ENCODE measurements around the gene SCUBE3.

Gene SCUBE3

DNA sequence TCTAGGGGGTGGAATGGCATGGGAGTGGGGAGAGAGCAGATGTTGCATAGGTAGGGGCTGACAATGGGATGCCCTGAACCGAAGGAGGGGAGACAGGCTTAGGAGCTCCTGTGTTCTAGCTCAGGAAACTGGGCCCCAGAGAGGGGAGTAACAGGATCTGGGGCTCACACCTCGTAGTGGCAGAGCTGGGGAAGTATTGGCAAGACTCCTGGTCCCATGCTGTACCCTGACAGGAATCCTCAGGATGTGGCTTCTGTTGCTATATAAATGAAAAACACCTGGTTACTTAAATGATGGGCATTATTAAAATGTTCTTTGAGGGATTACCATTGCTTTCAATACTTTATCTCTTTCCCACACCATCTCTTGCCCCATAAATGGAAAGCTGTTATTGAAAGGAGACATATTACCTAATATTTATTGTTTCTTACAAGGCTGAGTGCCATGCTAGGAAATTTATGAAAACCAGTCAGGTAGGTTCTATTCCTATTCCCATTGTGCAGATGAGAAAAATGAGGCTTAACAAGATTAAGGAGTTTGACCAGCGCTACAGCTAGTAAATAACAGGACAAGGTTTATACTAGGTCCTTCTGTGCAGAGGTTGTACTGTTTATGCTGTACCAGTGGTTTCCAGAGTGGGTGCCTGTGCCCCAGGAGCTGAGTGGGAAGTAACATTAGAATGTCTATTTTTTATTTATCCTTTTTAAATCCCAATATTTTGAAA is 37.3 kb upstream of the SCUBE3 start:
- TF ChIP-seq, protein P1, sequence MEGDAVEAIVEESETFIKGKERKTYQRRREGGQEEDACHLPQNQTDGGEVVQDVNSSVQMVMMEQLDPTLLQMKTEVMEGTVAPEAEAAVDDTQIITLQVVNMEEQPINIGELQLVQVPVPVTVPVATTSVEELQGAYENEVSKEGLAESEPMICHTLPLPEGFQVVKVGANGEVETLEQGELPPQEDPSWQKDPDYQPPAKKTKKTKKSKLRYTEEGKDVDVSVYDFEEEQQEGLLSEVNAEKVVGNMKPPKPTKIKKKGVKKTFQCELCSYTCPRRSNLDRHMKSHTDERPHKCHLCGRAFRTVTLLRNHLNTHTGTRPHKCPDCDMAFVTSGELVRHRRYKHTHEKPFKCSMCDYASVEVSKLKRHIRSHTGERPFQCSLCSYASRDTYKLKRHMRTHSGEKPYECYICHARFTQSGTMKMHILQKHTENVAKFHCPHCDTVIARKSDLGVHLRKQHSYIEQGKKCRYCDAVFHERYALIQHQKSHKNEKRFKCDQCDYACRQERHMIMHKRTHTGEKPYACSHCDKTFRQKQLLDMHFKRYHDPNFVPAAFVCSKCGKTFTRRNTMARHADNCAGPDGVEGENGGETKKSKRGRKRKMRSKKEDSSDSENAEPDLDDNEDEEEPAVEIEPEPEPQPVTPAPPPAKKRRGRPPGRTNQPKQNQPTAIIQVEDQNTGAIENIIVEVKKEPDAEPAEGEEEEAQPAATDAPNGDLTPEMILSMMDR (conservative IDR thresholded peaks at IDR 0.05; ENCODE audit: low read depth, low read length) = no peak
- DNase-seq (ENCODE audit: low read depth) = no peak
- H3K4me3 ChIP-seq (ENCODE audit: low read length) = no peak overlapping the region

DNA sequence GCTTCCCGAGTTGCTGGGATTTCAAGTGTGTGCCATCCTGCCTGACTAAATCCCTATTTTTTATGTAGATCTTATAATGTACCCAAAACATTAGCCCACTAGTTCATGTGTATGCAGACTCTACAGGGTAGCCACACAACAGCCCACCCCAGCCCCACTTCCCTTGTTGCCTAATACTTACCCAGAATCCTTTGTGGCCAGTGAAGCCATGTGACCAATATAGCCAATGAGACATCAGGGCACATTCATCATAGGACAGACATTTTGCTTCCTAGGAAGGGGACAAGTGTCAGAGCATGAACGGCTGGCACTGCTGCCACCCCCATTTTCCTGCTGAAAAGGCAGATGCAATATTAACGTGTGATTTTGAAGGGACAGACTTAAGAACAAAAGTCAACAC is 36.6 kb upstream of the SCUBE3 start:
- no peak overlapping the region for H3K4me3 ChIP-seq (ENCODE audit: low read length)
- TF ChIP-seq, protein P1 (conservative IDR thresholded peaks at IDR 0.05; ENCODE audit: low read depth, low read length) = no peak
- DNase-seq (ENCODE audit: low read depth) = no peak

DNA sequence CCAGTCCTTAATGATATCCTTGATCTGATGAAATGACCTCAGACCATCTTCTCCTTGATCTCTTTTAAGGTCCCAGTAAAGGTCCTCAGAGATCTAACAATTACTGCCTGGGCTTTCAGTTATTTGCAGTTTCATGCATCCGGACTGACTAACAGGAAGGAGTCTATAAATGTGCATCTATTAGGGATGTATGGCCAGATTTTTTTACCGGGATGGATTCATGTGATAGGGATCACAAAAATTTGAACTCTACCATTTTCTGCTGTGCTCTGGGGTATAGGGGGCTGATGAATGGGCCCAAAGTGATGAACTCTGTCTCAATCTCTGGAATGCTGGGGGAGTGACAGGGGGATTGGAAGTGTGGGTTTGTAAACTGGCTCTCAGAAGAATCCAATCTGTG is 36.2 kb upstream of the SCUBE3 start:
- DNase-seq (ENCODE audit: low read depth) = no peak
- no peak overlapping the region for H3K4me3 ChIP-seq (ENCODE audit: low read length)
- TF ChIP-seq, protein P1 (conservative IDR thresholded peaks at IDR 0.05; ENCODE audit: low read depth, low read length) = no peak

DNA sequence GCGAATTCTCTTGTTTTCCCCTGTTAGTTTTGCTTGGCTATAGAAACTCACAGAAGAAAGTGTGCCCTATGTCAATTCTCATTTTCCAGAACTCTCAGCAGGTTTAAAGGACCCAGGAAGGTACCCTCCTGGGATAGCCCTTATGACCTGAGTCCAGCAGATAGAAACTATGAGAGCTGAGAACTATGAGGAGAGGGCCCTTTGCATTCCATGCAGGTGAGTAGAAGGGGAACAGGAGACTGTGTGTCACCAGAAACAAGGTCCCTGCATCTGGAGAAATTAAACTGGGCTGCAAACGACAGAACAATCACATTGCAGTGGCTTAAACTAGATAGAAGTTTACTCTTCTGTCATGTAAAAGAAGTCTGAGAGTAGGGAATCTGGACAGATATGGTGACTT is 35.7 kb upstream of the SCUBE3 start:
- H3K4me3 ChIP-seq (ENCODE audit: low read length) = no peak overlapping the region
- TF ChIP-seq, protein P1 (conservative IDR thresholded peaks at IDR 0.05; ENCODE audit: low read depth, low read length) = no peak
- DNase-seq (ENCODE audit: low read depth) = no peak

DNA sequence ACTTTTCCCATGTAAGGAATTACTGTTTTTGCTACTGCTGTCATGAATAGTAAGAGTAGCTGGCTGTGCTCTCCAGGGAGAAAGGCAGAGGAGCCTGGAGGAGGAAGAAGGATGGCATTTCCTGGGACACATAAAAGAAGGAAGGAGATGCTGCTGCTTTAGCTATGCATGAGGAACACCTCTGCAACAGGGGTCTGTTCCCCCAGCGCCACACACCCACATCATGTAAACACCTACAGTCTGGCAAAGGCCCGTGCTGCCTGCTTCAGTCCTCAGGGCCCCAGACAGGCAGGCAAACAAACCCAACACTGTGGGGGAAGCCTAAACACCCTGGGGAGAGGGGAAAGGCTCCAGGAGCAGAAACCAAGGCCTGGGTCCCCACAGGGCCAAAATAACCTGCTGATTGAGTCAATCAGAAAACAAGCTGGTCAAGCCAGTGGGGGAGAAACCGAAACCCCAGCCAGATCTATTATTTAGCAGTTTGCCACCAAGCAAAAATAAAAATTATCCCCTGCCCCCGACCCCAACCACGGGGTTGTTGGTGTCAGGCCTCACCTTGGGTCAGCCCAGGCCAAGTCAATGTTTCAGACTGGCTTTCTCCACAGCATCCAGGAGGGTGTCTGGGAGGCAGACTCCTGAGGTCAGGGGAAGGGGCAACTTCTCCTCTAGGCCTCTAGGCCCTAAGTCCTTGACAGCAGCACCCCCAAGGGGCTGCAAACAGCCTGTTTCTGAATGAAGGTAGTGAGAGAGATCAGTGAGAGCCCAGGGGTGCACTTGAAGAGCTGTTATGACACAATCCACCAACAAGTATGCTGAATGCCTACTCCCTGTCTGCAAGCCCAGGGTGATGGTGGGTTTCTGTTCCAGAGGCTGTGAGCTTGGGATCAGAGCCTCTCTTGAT is 34.6 kb upstream of the SCUBE3 start:
- TF ChIP-seq, protein P1 (conservative IDR thresholded peaks at IDR 0.05; ENCODE audit: low read depth, low read length) = no peak
- DNase-seq (ENCODE audit: low read depth) = no peak

DNA sequence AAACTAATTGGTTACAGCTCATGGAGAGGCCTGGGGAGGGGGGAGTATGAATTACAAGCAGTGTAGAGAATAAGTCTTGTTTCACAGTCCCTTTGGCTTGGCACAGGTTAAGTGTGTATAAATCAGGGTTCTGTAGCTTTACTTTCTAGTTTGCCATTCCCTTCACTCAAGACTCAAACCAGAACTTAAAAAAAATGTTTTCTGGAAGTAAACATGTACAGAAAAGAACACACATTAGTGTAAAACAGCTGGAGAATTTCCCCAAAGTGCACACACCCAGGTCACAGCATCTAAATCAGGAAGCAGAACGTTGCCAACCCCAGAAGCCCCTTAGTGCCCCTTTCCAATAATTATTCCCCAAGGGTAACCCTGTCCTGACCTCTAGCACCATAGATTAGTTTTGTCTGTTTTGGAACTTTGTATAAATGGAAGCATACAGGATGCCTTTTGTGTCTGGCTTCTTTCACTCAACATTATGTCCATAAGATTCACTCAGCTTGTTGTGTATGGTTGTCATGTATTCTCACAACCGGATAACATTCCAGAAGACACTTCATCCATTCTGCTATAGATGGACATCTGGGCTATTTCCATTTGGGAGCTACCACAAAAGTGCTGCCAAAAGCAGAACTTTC is 33.7 kb upstream of the SCUBE3 start:
- TF ChIP-seq, protein P1 (conservative IDR thresholded peaks at IDR 0.05; ENCODE audit: low read depth, low read length) = no peak
- no peak for DNase-seq (ENCODE audit: low read depth)

More for the DNA sequence above, 34.6 kb upstream of the SCUBE3 start:
- H3K4me3 ChIP-seq (ENCODE audit: low read length) = no peak overlapping the region

More for the DNA sequence above, 33.7 kb upstream of the SCUBE3 start:
- no peak overlapping the region for H3K4me3 ChIP-seq (ENCODE audit: low read length)
